GM18508 (cell line): ENCODE measurements around the gene IPCEF1.
A peak's percentile ranks its signal among the peaks of the same experiment; 100 is the strongest.
"Not testable (repeated sequence)": the region's sequence is repeated elsewhere in the genome, so short reads cannot be mapped to it uniquely, and the experiment has no call there.

Experiments
- ATAC-seq: cut with Tn5 transposase; IDR thresholded peaks from one replicate; pipeline ENCODE4 v1.9.1; 2021; ENCODE audit warnings: moderate number of reproducible peaks; ENCODE audit not compliant: insufficient read depth, unreplicated experiment

IPCEF1 gene

DNA sequence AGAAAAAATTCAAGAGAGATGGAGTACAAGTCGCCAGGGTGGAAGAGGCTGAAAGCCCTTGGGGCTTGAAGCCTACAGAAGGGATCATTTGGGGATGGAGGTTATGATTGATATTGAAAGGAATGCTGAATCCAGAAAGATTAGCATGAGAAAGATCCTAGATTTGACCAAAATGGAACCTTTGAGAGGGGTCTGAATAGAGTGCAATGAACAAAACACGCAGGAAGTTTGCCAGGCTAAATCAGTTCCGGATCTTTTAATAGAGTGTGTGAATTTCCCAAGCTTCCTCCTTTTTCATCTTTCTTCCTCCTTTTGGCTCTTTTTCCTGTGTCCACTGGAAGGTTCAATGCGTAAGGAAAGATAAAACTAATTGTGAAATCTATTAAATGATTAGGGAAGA lies 15.3 kb downstream of the IPCEF1 start:
- no peak for ATAC-seq

DNA sequence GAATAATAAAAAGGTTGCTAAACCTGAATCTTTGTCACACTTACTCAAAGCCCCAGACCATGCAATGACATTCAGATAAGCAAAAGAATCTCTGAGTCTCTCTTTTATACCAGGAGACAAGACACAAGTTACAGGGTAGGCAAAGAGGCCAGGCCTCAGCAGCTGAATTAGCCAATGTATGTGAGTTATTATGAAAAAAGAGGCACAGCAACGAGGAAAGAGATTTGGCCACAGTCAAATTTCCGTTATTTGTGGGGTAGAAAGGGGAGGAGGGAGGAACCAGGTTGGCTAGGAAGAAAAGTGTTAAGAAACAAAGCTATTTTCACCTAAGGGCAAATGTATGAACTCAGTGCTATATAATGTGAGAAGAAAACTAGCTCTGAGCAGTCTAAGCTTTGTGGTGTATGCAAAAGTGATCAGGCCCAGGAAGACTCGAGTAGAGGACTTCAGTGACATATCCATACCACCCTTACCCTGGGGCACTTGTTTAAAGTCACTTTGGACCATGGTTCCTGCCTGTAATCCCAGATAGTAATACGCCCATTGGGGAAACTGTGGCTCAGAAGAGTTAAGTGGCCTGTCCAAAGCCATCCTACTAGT lies 19.1 kb downstream of the IPCEF1 start:
- no peak for ATAC-seq

DNA sequence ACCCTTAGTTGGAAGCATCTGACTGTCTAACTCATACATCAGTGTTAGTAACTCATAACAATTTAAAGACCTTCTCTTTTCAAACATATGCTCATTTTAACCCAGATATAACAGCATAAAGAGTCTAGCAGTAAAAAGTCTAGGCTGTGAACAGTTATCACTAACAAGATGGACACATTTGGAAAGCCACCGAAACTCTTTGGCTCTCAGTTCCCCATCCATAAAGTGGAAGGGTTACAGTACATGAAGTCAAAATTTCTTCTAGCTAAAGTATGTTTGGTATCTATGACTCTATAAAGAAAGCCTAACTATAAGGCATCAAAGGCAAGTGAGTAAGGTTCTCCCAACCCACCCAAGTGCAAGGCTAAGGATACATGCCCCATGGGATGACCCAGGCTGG lies 22.5 kb downstream of the IPCEF1 start:
- not testable (repeated sequence) for ATAC-seq

DNA sequence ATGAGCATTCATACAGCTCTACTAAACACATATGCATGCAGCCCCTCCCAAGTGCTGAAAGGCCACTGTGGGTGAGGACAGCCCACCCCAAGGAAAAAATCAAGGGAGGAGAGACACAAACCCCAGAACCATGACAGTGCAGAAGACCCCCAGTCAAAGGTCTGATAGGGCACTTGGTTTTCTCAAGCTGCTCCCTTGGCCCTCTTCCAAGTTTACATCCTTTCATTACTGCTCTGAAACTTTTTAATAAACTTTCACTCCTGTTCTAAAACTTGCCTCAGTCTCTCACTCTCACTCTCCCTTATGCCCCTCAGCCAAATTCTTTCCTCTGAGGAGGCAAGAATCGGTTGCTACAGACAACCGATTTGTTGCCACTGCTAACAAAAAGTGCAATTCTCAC lies 24.9 kb downstream of the IPCEF1 start:
- no peak for ATAC-seq

DNA sequence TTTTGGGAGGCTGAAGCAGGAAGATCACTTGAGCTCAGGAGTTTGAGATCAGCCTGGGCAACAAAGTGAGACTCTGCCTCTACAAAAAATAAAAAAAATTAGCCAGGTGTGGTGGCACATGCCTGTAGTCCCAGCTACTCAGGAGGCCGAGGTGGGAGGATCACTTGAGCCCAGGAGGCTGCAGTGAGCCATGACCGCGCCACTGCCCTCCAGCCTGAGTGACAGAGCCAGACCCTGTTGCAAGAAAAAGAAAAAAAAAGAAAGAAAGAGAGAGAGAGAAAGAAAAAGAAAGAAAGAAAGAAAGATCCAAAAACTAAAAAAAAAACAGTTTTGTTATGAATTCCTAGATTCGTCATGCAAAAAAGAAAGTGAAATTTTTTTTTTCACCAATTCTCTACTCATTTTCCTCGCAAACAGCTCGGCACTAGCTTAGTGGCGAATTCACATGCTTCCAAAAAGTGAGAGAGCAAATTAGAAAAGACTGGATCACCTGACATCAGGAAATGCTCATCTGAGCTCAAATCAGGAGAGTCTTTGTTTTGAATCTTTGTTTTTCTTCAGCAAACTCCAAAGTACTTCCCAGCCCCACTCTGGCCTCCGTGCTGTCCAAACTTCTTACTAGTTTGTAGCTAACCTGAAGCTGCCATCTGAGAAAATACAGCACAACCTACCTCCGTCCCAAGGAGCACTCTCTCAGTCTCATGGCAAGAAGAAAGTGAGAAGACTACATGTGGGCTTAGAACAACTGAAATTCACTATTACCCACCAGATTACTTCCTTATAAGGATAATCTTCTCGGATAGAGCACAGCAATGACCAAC lies 27.0 kb downstream of the IPCEF1 start:
- ATAC-seq: no peak

DNA sequence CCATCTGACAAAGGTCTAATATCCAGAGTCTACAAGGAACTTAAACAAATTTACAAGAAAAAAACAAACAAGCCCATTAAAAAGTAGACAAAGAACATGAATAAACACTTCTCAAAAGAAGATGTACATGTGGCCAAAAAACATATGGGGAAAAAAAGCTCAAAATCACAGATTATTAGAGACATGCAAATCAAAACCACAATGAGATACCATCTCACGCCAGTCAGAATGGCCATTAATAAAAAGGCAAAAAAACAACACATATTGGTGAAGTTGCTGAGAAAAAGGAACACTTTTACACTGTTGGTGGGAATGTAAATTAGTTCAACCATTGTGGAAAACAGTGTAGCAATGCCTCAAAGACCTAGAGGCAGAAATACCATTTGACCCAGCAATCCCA lies 29.3 kb downstream of the IPCEF1 start:
- ATAC-seq: not testable (repeated sequence)

DNA sequence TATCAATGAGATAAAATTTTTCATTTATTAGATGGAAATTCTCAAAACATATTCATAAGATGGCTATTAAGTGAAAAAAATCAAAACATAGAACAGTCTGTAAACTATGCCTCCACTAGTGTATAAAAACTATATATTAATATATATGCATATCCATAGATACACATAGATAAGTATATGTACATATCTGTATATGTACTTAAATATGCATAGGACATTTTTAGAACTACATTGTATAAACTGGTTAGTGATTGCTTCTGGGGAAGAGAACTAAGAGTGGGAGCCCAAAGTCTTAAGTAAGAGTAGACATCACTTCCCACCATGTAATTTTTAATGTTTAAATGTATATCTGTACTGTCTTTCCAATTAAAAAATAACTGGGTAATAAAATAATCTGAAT lies 31.5 kb downstream of the IPCEF1 start:
- ATAC-seq: no peak

DNA sequence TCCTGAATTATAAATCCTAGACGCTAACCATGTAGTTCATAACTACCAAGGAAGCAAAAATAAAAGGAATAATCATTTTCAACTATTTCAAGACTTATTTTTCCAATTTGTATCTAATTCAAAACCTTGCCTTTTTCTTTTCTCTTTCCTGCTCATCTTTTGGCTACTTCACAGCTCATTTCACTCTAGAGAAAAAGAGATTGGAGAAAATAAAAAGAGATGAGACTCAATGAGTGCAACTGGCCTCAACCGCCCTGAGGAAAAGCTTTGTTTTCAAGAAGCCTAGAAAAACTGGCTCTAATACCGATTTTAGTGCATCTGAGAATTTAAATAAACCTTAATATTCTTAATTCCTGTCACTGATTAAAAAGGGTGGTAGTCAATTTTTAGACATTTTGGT lies 36.4 kb downstream of the IPCEF1 start:
- ATAC-seq: no peak

DNA sequence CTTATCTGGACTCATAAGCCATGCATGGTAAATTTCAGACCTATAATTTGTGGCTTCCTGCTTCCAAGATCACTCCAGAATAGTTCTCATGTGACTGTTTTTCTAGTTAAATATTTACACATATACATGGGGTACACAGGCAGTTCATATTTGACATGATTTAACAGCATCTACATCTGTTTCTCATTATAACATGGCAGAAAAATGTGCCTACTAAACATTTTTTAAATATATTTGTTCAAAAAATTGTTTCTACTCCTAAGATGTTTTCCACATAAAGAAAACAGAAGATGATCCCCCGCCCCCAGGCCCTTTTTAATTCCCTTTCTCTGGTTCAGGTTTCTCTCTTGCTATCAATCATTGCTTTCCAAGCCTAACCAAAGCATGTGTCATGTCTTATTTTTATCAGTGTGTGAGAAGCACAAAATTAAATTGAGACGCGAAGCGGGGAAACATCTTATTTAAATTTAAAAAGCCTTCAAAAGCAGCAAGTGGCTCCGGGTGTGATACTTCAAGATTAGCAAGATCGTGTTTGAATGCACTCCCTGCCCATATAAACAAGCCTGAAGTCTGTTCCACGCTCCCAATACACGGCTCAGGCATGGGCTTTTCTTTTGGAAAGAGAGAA lies 37.3 kb downstream of the IPCEF1 start:
- no peak for ATAC-seq

DNA sequence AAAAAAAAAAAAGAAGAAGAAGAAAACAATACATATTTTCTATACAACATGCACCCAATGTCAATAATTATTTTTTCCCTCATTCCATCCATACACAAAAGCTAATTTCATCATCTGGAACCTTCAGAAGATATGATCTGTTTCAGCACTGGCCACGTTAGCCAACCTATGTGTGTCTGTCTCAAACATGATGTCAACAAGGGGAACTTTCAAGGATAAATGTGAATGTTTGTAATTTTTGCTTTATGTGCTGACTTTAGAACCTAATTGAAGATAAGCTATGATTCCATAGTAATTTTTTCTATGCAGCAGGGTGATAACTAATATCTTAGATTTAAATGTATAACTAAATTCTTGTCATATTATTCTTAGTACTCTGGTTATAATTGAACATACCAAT lies 37.9 kb downstream of the IPCEF1 start:
- no peak for ATAC-seq

DNA sequence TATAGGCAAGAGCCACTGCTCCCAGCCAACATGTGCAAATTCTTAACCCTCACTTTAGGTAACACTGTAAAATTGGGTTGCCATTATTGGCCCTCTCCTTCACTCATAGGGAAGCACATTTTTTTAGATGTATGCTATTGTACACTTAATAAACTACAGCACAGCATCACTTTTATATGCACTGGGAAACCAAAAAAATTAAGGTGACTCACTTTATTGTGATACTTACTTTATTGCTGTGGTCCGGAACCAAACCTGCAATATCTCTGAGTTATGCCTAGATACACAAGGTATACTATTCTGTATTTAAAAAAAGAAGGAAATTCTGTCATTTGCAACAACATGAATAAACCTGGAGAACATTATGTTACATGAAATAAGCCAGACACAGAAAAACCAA lies 40.5 kb downstream of the IPCEF1 start:
- no peak for ATAC-seq

DNA sequence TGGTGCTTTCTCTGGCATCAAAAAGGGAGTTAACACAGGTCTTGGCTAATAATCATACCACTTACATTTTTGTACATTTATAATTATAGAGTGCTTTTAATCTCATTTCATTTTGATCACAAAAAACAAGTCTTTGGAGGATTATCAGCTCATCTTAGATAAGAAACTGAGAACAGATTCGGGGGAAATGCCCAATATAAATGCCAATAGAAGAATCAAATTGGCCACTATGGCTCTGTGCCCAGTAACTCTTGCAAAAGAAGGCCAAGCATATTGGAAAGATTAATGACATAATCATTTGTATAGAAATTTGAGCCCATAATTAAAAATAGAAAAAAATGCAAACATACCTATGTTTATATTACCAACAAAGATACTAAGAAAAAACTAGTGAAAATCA lies 42.5 kb downstream of the IPCEF1 start:
- no peak for ATAC-seq

DNA sequence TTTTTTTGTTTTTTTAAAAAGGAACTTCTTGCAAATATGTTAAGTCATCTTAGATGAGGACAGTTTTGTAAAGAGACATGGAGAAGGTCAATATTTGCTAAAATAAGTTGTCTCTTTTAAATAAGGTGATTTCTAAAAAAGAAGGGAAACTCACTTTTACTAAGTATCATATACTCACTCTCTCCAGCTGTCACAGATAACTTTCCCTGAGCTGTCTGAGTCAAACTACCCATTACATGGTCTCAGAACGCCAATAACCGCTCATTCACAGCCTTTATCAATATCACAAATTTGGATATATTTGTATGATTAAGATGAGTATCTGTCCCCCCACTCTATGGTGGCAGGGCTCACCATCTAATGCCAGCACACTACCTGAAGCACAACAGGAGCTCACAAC lies 47.6 kb downstream of the IPCEF1 start:
- no peak for ATAC-seq

DNA sequence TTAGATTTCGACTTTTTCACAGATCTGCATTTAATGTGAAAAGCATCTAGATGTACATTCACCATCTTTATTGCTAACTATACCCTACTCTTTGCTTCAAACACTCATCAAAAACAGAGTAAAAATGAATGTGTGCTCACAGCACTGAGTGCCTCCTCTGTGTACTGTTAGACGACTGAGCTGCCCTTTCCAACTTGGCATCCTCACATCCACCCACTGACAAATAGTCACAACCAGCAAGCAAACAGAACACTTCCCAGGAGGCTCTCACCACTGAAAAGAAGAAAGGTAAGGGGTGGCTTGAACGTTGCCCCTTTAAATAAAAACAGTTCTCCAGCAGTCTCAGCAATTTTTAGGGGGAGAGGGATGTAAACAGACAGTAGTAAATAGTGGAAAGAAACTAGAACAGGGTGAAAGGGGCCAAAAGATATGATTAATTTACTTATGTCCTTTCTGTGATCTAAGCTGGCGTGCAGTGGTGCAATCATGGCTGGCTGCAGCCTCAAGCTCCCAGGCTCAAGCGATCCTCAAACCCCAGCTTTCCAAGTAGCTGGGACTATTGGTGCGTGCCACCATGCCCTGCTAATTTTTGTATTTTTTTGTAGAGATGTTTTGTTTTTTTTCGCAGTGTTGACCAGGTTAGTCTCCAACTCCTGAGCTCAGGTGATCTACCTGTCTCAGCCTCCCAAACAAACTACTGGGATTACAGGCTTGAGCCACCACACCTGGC lies 48.7 kb downstream of the IPCEF1 start:
- ATAC-seq: no peak

DNA sequence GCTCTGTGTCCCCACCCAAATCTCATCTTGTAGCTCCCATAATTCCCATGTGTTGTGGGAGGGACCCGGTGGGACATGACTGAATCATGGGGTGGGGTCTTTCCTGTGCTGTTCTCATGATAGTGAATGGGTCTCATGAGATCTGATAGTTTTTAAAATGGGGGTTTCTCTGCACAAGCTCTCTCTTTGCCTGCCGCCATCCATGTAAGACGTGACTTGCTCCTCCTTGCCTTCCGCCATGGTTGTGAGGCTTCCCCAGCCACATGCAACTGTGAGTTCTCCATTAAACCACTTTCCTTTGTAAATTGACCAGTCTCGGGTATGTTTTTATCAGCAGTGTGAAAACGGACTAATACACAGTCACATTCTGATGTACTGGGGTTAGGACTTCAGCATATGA lies 49.5 kb downstream of the IPCEF1 start:
- not testable (repeated sequence) for ATAC-seq

DNA sequence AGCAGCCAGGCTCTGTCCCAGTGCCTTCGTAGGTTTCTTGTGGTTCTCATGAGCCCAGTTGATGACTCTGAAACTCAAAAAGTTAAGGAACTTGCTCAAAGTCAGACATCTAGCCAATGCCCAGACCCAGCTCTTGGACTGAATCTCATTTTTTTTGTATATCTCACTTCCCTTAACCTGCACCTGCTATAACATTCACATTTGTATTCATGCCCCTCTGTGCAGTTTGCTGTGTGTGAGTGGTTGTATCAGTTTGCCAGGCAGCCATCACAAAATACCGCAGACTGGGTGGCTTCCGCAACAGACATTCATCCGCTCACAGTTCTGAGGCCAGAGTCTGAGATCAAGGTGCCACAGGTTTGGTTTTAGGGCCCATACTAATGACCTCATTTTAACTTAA lies 49.9 kb downstream of the IPCEF1 start:
- peak; percentile 57 for ATAC-seq

DNA sequence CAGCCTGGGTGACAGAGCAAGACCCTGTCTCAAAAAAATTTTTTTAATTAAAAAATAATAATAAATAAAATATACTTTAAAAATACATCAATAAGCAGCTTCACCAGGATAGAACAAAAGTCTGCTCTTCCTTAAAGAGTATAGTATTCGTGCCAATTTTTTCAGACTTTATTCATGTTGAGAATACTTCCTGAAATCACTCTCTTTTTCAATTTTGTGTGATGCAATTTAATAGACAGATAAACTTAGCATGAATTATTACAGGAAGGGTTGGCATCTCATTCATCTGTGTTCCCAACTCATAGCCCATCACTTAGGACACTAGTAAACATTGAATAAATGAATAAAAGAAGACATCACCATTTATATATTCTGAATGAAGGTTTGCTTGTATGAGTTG lies 52.4 kb downstream of the IPCEF1 start:
- ATAC-seq: no peak

DNA sequence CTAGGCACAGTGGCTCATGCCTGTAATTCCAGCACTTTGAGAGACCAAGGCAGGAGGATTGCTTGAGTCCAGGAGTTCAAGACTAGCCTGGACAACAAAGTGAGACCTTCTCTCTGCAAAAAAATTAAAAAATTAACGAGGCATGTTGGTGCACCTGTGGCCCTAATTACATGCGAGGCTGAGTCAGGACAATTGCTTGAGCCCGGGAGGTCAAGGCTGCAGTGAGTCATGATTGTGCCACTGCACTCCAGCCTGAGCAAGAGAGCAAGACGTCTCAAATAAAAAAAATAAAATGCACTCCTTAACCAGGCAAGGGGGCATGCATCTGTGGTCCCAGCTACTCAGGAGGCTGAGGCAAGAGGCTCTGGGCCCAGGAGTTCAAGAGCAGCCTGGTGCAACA lies 53.0 kb downstream of the IPCEF1 start:
- not testable (repeated sequence) for ATAC-seq

DNA sequence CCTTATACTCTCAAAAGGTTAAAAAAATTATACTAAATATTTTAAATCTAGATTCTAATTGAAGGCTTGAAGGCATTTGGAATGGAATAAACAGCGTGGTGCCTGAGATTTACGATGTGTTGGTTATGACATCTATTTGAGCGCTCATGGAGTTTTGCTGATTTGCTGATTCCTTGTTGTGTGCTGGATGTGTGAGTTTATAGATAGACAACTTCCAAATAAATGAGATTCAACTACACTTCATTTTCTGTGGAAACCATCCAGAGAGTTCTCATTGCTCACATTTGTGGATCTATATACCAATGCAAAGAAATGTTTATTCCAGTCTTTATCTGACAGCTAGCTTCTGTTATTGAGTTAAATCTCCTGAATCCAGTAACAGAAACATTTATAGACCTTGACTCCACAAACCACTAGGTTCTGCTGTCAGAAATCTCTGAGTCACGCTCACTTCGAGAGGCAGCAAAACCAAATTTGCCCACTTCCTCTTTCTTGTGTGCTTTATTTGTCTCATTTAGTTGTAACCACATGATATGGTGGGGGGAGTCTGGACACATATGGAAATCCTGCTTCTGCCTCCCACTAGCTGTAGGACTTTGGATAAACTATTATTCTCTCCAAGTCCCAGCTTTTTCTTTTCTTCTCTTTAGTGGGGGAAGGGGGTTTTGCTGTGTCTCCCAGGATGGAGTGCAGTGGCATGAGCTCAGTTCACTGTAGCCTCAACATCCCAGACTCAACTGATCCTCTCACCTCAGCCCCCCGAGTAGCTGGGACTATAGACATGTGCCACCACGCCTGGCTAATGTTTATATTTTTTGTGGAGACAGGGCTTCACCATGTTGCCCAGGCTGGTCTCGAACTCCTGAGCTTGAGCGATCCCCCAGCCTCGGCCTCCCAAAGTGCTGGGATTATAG lies 54.5 kb downstream of the IPCEF1 start:
- peak; percentile 67 for ATAC-seq

DNA sequence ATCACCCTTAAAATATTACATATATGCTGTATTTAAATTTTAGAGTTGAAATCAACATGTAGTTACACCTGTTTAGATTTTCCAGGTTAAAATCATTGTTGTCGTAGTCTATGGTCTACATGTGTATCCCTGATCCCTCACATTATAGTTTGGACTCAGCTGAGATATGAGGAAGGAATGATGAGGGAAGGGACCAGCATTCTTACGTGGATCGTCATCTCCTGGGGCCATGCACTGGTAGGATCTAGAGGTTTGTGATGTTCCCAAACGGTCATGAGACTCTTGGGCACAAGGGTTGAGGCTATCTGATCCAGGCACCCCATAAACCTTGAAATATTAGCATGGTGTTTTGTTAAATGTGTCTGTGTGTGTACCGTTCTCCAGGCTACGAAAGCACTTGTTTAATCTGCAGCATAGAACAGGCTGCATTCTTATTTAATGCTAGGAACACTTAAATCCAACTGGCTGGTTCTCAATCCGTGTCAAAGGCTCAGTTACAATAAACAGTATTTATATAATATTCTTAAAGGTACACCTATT lies 55.4 kb downstream of the IPCEF1 start:
- ATAC-seq: no peak
